ENCODE measurements around the gene C13orf46.

DNA sequence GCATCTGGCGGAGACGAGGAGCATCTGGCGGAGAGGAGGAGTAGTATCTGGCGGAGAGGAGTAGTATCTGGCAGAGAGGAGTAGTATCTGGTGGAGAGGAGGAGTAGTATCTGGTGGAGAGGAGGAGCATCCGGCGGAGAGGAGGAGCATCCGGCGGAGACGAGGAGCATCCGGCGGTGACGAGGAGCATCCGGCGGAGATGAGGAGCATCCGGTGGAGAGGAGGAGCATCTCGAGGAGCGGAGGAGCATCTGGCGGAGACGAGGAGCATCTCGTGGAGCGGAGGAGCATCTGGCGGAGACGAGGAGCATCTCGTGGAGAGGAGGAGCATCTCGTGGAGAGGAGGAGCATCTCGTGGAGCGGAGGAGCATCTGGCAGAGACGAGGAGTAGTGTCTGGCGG, 18.6 kb downstream of the C13orf46 start:
- TF ChIP-seq RAD21 (IDR thresholded peaks at IDR 0.05) (no peak), YY1 (IDR thresholded peaks at IDR 0.05) (no peak)
- TF ChIP-seq, protein P1, sequence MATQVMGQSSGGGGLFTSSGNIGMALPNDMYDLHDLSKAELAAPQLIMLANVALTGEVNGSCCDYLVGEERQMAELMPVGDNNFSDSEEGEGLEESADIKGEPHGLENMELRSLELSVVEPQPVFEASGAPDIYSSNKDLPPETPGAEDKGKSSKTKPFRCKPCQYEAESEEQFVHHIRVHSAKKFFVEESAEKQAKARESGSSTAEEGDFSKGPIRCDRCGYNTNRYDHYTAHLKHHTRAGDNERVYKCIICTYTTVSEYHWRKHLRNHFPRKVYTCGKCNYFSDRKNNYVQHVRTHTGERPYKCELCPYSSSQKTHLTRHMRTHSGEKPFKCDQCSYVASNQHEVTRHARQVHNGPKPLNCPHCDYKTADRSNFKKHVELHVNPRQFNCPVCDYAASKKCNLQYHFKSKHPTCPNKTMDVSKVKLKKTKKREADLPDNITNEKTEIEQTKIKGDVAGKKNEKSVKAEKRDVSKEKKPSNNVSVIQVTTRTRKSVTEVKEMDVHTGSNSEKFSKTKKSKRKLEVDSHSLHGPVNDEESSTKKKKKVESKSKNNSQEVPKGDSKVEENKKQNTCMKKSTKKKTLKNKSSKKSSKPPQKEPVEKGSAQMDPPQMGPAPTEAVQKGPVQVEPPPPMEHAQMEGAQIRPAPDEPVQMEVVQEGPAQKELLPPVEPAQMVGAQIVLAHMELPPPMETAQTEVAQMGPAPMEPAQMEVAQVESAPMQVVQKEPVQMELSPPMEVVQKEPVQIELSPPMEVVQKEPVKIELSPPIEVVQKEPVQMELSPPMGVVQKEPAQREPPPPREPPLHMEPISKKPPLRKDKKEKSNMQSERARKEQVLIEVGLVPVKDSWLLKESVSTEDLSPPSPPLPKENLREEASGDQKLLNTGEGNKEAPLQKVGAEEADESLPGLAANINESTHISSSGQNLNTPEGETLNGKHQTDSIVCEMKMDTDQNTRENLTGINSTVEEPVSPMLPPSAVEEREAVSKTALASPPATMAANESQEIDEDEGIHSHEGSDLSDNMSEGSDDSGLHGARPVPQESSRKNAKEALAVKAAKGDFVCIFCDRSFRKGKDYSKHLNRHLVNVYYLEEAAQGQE (IDR thresholded peaks at IDR 0.05), result no peak
- TF ChIP-seq, protein P2, sequence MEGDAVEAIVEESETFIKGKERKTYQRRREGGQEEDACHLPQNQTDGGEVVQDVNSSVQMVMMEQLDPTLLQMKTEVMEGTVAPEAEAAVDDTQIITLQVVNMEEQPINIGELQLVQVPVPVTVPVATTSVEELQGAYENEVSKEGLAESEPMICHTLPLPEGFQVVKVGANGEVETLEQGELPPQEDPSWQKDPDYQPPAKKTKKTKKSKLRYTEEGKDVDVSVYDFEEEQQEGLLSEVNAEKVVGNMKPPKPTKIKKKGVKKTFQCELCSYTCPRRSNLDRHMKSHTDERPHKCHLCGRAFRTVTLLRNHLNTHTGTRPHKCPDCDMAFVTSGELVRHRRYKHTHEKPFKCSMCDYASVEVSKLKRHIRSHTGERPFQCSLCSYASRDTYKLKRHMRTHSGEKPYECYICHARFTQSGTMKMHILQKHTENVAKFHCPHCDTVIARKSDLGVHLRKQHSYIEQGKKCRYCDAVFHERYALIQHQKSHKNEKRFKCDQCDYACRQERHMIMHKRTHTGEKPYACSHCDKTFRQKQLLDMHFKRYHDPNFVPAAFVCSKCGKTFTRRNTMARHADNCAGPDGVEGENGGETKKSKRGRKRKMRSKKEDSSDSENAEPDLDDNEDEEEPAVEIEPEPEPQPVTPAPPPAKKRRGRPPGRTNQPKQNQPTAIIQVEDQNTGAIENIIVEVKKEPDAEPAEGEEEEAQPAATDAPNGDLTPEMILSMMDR (IDR thresholded peaks at IDR 0.05; ENCODE audit: low read depth, low read length, missing input control), result no peak
